IMR-90 (cell line): Measurements from ENCODE around the gene TFAP2E. TPM values are rescaled to one million over a fixed set of nuclear protein-coding genes. Genes with fewer than 3 reads are reported as not detected.

Experiments used
- ATAC-seq: fragments of 200-7000 bp; cut with Tn5 transposase; 2 replicates; pipeline ENCODE4 v1.9.1; 2020; ENCODE audit warnings: low read depth, mild to moderate bottlenecking, moderate library complexity
- BruUV-seq: library from RNA; stranded (reverse); fragments of 400-500 nt; replicated peaks from 2 replicates; lab custom pipeline; 2021; lab: Mats Ljungman, UMichigan
- CTCF ChIA-PET: fragments of 300-600 bp; formaldehyde crosslinking; extraction: SDS; loops from one replicate; lab custom pipeline; 2021; ENCODE audit warnings: antibody characterized with exemption; lab: Yijun Ruan, JAX
- POLR2A ChIA-PET: fragments of 300-600 bp; sonication (Branson Sonifier 250); formaldehyde crosslinking; loops from one replicate; lab custom pipeline; 2022; ENCODE audit warnings: antibody characterized with exemption; ENCODE audit not compliant: unreplicated experiment; lab: Charles Lee
- DNase-seq: peaks from one replicate; pipeline ENCODE4 v3.0.0; 2013
- H2AFZ ChIP-seq: replicated peaks from 2 replicates; pipeline ENCODE3; 2013; ENCODE audit warnings: low read length, mild to moderate bottlenecking; ENCODE audit not compliant: poor library complexity
- H2AK5ac ChIP-seq: 2 replicates; pipeline ENCODE4 v1.6.1; 2013; ENCODE audit warnings: low read depth, low read length, inconsistent platforms
- H2AK9ac ChIP-seq: replicated peaks from 2 replicates; pipeline ENCODE3; 2013; ENCODE audit warnings: mild to moderate bottlenecking, low read depth, low read length, moderate library complexity; ENCODE audit not compliant: poor library complexity
- H2BK120ac ChIP-seq: 2 replicates; pipeline ENCODE4 v1.6.1; 2013; ENCODE audit warnings: low read depth, low read length, inconsistent platforms
- H2BK15ac ChIP-seq: 3 replicates; pipeline ENCODE4 v1.6.1; 2013; ENCODE audit warnings: low read depth, low read length, inconsistent platforms
- H2BK20ac ChIP-seq: 2 replicates; pipeline ENCODE4 v1.6.1; 2013; ENCODE audit warnings: low read depth, mild to moderate bottlenecking, inconsistent platforms, low read length, moderate library complexity
- H2BK5ac ChIP-seq: 2 replicates; pipeline ENCODE4 v1.6.1; 2013; ENCODE audit warnings: mild to moderate bottlenecking, low read depth, low read length, inconsistent platforms; ENCODE audit not compliant: poor library complexity, severe bottlenecking
- H3K14ac ChIP-seq: replicated peaks from 2 replicates; pipeline ENCODE4 v1.6.1; 2013; ENCODE audit warnings: low read depth, low read length, inconsistent platforms
- H3K18ac ChIP-seq: 2 replicates; pipeline ENCODE4 v1.6.1; 2013; ENCODE audit warnings: low read depth, low read length, control low read depth
- H3K23ac ChIP-seq: 2 replicates; pipeline ENCODE4 v1.6.1; 2013; ENCODE audit warnings: low read depth, low read length, inconsistent platforms
- H3K27ac ChIP-seq: 2 replicates; pipeline ENCODE4 v1.5.1; 2013; ENCODE audit warnings: mild to moderate bottlenecking, control low read depth, low read length; ENCODE audit not compliant: insufficient read depth
- H3K27me3 ChIP-seq: 2 replicates; pipeline ENCODE4 v1.6.1; 2013; ENCODE audit warnings: low read length; ENCODE audit not compliant: control insufficient read depth, insufficient read depth
- H3K36me3 ChIP-seq: 2 replicates; pipeline ENCODE4 v1.6.1; 2013; ENCODE audit warnings: low read length, mixed read lengths; ENCODE audit not compliant: control insufficient read depth, insufficient read depth
- H3K4ac ChIP-seq: 2 replicates; pipeline ENCODE4 v1.6.1; 2013; ENCODE audit warnings: low read depth, low read length, inconsistent platforms
- H3K4me1 ChIP-seq: 2 replicates; pipeline ENCODE4 v1.6.1; 2013; ENCODE audit warnings: low read length, mixed read lengths; ENCODE audit not compliant: control insufficient read depth, insufficient read depth
- H3K4me2 ChIP-seq: 2 replicates; pipeline ENCODE4 v1.6.1; 2013; ENCODE audit warnings: low read depth, mild to moderate bottlenecking, control low read depth, low read length, moderate library complexity
- H3K4me3 ChIP-seq: 2 replicates; pipeline ENCODE4 v1.5.1; 2013; ENCODE audit warnings: low read depth, mild to moderate bottlenecking, control low read depth, low read length, moderate library complexity; ENCODE audit not compliant: insufficient read depth
- H3K56ac ChIP-seq: 2 replicates; pipeline ENCODE4 v1.6.1; 2013; ENCODE audit warnings: low read length, inconsistent platforms; ENCODE audit not compliant: insufficient read depth; ENCODE audit errors: extremely low read depth
- H3K79me1 ChIP-seq, 2 experiments: 2 replicates each; pipeline ENCODE4 v1.6.1; 2013; ENCODE audit warnings: low read length in 2 of 2, inconsistent platforms in 1 of 2, low read depth in 1 of 2
- H3K9ac ChIP-seq: 2 replicates; pipeline ENCODE4 v1.6.1; 2013; ENCODE audit warnings: low read depth, low read length, control low read depth
- H3K9me1 ChIP-seq: 2 replicates; pipeline ENCODE4 v1.6.1; 2013; ENCODE audit warnings: low read length, inconsistent platforms; ENCODE audit not compliant: insufficient read depth
- H3K9me3 ChIP-seq: 2 replicates; pipeline ENCODE4 v1.6.1; 2013; ENCODE audit warnings: low read length; ENCODE audit not compliant: control insufficient read depth, insufficient read depth
- H4K20me1 ChIP-seq: 2 replicates; pipeline ENCODE4 v1.6.1; 2013; ENCODE audit warnings: low read length, inconsistent platforms; ENCODE audit not compliant: insufficient read depth
- H4K5ac ChIP-seq: 2 replicates; pipeline ENCODE4 v1.6.1; 2013; ENCODE audit warnings: mild to moderate bottlenecking, low read depth, low read length, control low read depth
- H4K8ac ChIP-seq, 2 experiments: 2 replicates each; pipeline ENCODE4 v1.6.1; 2013; ENCODE audit warnings: low read depth in 2 of 2, low read length in 2 of 2, control low read depth in 1 of 2, inconsistent platforms in 1 of 2
- H4K91ac ChIP-seq: 2 replicates; pipeline ENCODE4 v1.6.1; 2013; ENCODE audit warnings: low read depth, low read length, inconsistent platforms; ENCODE audit not compliant: insufficient read depth
- BHLHE40 ChIP-seq: fragments of 150-350 bp; IDR thresholded peaks from 2 replicates; pipeline ENCODE4 v1.6.1; 2016; ENCODE audit warnings: mild to moderate bottlenecking, low read depth, low read length
- CEBPB ChIP-seq: IDR thresholded peaks from 2 replicates; pipeline ENCODE4 v1.6.1; 2012; ENCODE audit warnings: low read depth, low read length, improper control_type of control experiment
- CHD1 ChIP-seq: IDR thresholded peaks from 2 replicates; pipeline ENCODE4 v1.6.1; 2012; ENCODE audit warnings: low read depth, low read length, improper control_type of control experiment
- FOS ChIP-seq: fragments of 150-350 bp; IDR thresholded peaks from 2 replicates; pipeline ENCODE4 v1.6.1; 2016; ENCODE audit warnings: low read depth, low read length
- MAFK ChIP-seq: IDR thresholded peaks from 2 replicates; pipeline ENCODE4 v1.6.1; 2012; ENCODE audit warnings: low read depth, low read length, improper control_type of control experiment
- MAZ ChIP-seq: IDR thresholded peaks from 2 replicates; pipeline ENCODE4 v1.6.1; 2012; ENCODE audit warnings: low read depth, mild to moderate bottlenecking, low read length, improper control_type of control experiment, moderate library complexity, borderline replicate concordance
- MXI1 ChIP-seq: IDR thresholded peaks from 2 replicates; pipeline ENCODE4 v1.6.1; 2012; ENCODE audit warnings: low read depth, mild to moderate bottlenecking, low read length, moderate library complexity, borderline replicate concordance
- NFE2L2 ChIP-seq: fragments of 150-350 bp; IDR thresholded peaks from 2 replicates; pipeline ENCODE4 v1.6.1; 2016; ENCODE audit warnings: low read depth, mild to moderate bottlenecking, low read length
- POLR2A ChIP-seq: IDR thresholded peaks from 2 replicates; pipeline ENCODE4 v1.6.1; 2012; ENCODE audit warnings: mild to moderate bottlenecking, low read depth, low read length
- RAD21 ChIP-seq: IDR thresholded peaks from 2 replicates; pipeline ENCODE4 v1.6.1; 2012; ENCODE audit warnings: low read length, improper control_type of control experiment
- RCOR1 ChIP-seq: IDR thresholded peaks from 2 replicates; pipeline ENCODE4 v1.6.1; 2012; ENCODE audit warnings: mild to moderate bottlenecking, low read length, improper control_type of control experiment; ENCODE audit not compliant: insufficient replicate concordance
- RFX5 ChIP-seq: IDR thresholded peaks from 2 replicates; pipeline ENCODE4 v1.8.0; 2012; ENCODE audit warnings: low read depth, mild to moderate bottlenecking, low read length, moderate library complexity
- WGBS, 2 experiments: methylation state at CpG; one replicate each; pipeline versions ENCODE4 v1.1.5 to v1.1.7; 2013; ENCODE audit warnings: missing lambda C conversion rate in 2 of 2; ENCODE audit not compliant: insufficient read length in 1 of 2; ENCODE audit errors: extremely low coverage in 2 of 2; 5-methylcytosine and 5-hydroxymethylcytosine counted together
- dilution Hi-C: fragments of 300-500 bp; cut with HindIII; formaldehyde crosslinking; loops from one replicate; pipeline ENCODE4 v1.14.3; 2018; ENCODE audit warnings: low sequenced_read_pairs; ENCODE audit not compliant: unreplicated experiment
- in situ Hi-C: fragments of 300-500 bp; cut with MboI; formaldehyde crosslinking; loops from 3 replicates; pipeline ENCODE4 v1.14.3; 2019; ENCODE audit warnings: low sequenced_read_pairs, inconsistent platforms, mixed read lengths
- intact Hi-C: fragments of 100-400 bp; cut with micrococcal nuclease; formaldehyde crosslinking; loops from 2 replicates; pipeline ENCODE4 v1.10.0; 2022
- polyA plus RNA-seq, 3 experiments: library from polyadenylated mRNA; depleted of rRNA; stranded (reverse); fragments of >200 nt; gene quantifications; 2 replicates each; pipeline ENCODE4 v1.2.3, GENCODE V29; 2012; ENCODE audit warnings: low replicate concordance in 1 of 3
- total RNA-seq: library from RNA; depleted of rRNA; stranded (reverse); fragments of >200 nt; gene quantifications from 2 replicates; pipeline ENCODE4 v1.2.3, GENCODE V29; 2012
- TF ChIP-seq, protein P1 (sequence below): fragments of 150-350 bp; IDR thresholded peaks from 2 replicates; pipeline ENCODE4 v1.6.1; 2016; ENCODE audit warnings: low read depth, mild to moderate bottlenecking, low read length, moderate library complexity, borderline replicate concordance
- TF ChIP-seq, protein P2 (sequence below): fragments of 150-350 bp; IDR thresholded peaks from 2 replicates; pipeline ENCODE4 v1.6.1; 2017; ENCODE audit warnings: mild to moderate bottlenecking, antibody characterized with exemption, low read length, low read depth

TFAP2E gene
- total and polyA plus RNA-seq, 2 of the 4 experiments (the other 2 are of a cell fraction): under 0.01 to 0.19 TPM

DNA sequence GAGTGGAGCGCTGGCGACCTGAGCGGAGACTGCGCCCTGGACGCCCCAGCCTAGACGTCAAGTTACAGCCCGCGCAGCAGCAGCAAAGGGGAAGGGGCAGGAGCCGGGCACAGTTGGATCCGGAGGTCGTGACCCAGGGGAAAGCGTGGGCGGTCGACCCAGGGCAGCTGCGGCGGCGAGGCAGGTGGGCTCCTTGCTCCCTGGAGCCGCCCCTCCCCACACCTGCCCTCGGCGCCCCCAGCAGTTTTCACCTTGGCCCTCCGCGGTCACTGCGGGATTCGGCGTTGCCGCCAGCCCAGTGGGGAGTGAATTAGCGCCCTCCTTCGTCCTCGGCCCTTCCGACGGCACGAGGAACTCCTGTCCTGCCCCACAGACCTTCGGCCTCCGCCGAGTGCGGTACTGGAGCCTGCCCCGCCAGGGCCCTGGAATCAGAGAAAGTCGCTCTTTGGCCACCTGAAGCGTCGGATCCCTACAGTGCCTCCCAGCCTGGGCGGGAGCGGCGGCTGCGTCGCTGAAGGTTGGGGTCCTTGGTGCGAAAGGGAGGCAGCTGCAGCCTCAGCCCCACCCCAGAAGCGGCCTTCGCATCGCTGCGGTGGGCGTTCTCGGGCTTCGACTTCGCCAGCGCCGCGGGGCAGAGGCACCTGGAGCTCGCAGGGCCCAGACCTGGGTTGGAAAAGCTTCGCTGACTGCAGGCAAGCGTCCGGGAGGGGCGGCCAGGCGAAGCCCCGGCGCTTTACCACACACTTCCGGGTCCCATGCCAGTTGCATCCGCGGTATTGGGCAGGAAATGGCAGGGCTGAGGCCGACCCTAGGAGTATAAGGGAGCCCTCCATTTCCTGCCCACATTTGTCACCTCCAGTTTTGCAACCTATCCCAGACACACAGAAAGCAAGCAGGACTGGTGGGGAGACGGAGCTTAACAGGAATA is 4.2 kb downstream of the TFAP2E start:
- H3K4me3 ChIP-seq: no peak overlapping the region
- BruUV-seq: no TSS peak
- no peak overlapping the region for H3K27ac ChIP-seq
- no peaks in the 10 kb centered on the region for H3K9me1 ChIP-seq
- intact Hi-C loops (no loop called here), dilution Hi-C loops (no loop called here), in situ Hi-C loops (no loop called here)
- no peaks in the 10 kb centered on the region for H4K20me1 ChIP-seq
- no peaks in the 10 kb centered on the region for H3K79me1 ChIP-seq
- no peak overlapping the region for H2AK5ac ChIP-seq
- peaks cover 1% of the 10 kb centered on the region; the same call in 1 of the 2 replicates for H3K4me1 ChIP-seq
- ATAC-seq: no peak
- H3K4ac ChIP-seq: no peak overlapping the region
- H2BK15ac ChIP-seq: no peak overlapping the region
- no peak overlapping the region for H2BK120ac ChIP-seq
- no peak overlapping the region for H3K18ac ChIP-seq
- H4K5ac ChIP-seq: no peak overlapping the region; the same call in 1 of the 2 replicates
- DNase-seq: no peak
- no peak overlapping the region for H3K56ac ChIP-seq
- H2AFZ ChIP-seq: peak overlapping the region; percentile 82
- CTCF ChIA-PET: interaction anchor here (0.6 kb wide), 1 partner anchor 51 kb away, joined by 3 read pairs; no protein-coding TSS in a partner anchor
- H2BK20ac ChIP-seq: no peak overlapping the region
- H4K8ac ChIP-seq: no peak overlapping the region
- POLR2A ChIA-PET: no interaction called here
- no peak overlapping the region for H3K14ac ChIP-seq
- no peak overlapping the region for H3K23ac ChIP-seq
- H3K4me2 ChIP-seq: no peak overlapping the region
- no peaks in the 10 kb centered on the region for H3K9me3 ChIP-seq
- H4K91ac ChIP-seq: no peak overlapping the region
- no peak overlapping the region for H3K9ac ChIP-seq
- peaks cover 47% of the 10 kb centered on the region for H3K27me3 ChIP-seq
- H3K36me3 ChIP-seq: no peaks in the 10 kb centered on the region
- H2AK9ac ChIP-seq: peak overlapping the region; percentile 42
- 32% methylated on average over 27 of the region's 70 CpGs; no CpG with 5 or more reads in 1 of the 2 experiments for WGBS, 2 experiments
- no peak overlapping the region for H2BK5ac ChIP-seq
- TF ChIP-seq MXI1: no peak
- TF ChIP-seq, protein P1, sequence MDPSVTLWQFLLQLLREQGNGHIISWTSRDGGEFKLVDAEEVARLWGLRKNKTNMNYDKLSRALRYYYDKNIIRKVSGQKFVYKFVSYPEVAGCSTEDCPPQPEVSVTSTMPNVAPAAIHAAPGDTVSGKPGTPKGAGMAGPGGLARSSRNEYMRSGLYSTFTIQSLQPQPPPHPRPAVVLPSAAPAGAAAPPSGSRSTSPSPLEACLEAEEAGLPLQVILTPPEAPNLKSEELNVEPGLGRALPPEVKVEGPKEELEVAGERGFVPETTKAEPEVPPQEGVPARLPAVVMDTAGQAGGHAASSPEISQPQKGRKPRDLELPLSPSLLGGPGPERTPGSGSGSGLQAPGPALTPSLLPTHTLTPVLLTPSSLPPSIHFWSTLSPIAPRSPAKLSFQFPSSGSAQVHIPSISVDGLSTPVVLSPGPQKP: no peak
- no peak for TF ChIP-seq RCOR1
- TF ChIP-seq RAD21: no peak
- no peak for TF ChIP-seq NFE2L2
- no peak for TF ChIP-seq RFX5
- no peak for TF ChIP-seq BHLHE40
- no peak for TF ChIP-seq FOS
- TF ChIP-seq, protein P2, sequence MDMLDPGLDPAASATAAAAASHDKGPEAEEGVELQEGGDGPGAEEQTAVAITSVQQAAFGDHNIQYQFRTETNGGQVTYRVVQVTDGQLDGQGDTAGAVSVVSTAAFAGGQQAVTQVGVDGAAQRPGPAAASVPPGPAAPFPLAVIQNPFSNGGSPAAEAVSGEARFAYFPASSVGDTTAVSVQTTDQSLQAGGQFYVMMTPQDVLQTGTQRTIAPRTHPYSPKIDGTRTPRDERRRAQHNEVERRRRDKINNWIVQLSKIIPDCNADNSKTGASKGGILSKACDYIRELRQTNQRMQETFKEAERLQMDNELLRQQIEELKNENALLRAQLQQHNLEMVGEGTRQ: no peak
- TF ChIP-seq CEBPB: no peak
- TF ChIP-seq MAFK: no peak
- no peak for TF ChIP-seq MAZ
- no peak for TF ChIP-seq POLR2A
- no peak for TF ChIP-seq CHD1
